IPS-NIHi7 (cell line): Measurements from ENCODE around the gene SLC35G6.
"Not testable (repeated sequence)": the region's sequence is repeated elsewhere in the genome, so short reads cannot be mapped to it uniquely, and the experiment has no call there.

Experiments
- DNase-seq: peaks from one replicate; pipeline ENCODE4 v3.0.0; 2012; ENCODE audit warnings: mixed read lengths; ENCODE audit errors: extremely low spot score

Gene SLC35G6

DNA sequence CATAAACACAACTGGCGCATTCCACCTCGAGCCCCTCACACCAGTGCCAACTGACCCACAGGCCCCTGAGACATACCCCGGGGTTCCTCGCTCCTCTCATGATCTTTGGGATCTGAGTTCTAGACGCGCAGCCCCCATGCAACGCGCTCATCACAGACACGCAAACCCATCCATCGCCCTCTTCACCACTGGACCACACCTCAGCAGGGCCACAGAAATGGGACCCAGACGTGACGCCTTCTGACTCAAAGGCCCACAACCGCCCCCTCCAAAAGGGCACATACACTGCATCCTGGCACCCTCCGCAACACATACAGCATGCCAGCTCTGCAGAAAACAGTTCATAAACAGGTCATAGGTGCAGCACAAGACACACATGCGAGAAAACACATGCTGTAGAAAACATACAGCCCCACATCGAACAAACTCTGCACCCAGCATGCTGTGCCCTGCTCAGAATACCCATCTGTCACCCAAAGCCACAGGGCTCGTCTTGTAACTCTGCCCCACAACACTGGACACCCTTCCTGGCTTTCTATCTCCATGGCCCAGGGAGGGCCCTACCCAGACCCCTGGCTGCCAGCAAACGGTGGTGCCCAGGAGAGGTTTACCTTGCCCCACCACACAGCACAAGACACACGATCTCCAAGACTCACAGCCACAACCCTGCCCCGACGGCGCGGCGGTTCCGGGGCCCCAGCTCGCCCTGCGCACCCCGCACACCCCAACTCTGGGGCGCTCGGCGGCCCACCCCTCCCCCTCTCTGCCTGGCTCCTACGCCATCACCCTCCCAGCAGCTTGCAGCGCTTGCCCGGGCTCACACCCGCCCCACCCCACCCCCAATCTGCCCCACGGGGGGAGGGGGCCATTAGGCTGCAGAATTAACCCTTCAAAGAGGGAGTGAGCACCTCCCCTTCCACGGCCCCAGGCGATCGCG, 2.7 kb upstream of the SLC35G6 start:
- DNase-seq, result peak; percentile 58

DNA sequence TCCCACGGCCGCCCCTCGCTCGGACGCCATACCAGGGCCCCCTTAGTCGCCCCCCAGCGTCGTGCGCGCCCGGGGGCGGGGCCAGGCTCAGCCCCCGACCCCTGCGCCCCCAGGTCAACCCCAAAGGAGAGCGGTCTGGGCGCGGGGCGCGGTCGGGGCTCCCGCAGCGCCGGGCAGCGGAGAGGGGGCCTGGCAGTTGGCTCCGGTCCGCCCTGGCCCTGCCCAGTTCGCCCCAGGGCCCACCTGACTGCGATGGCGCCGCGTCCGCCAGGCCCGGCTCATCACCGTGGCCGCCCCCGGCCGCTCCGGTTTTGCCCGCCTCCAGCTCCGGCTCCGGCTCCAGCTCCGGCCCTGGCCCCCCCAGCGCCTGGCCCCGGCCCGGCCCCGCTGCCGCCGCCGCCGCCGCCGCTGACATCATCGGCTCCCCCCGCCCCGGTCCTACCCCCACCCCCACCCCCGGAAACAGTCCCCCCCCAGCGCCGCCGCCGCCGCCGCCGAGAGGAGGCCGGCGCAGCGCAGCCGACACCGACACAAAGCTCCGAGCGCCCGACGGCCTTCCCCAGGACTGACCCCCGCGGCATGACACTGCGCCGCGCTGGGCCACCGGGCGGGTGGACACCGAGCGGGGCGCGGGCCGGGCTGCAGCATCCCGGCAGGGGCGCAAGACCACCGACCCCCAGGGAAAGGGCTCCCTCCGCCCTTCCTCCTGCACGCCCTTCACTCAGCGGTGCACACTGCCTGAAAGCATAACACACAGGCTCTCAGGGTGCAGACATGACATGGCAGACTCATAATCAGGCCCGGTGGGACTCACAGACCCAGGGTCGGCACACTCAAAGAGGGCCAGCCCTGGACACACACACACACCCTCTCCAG, 1.8 kb upstream of the SLC35G6 start, which contains the start of gene ZBTB4:
TSS of gene ZBTB4 (minus strand) at position 419 of the 876 bp plus-strand sequence. CDS start 12,830 bp downstream, outside the sequence.
- peak; percentile 63 for DNase-seq

DNA sequence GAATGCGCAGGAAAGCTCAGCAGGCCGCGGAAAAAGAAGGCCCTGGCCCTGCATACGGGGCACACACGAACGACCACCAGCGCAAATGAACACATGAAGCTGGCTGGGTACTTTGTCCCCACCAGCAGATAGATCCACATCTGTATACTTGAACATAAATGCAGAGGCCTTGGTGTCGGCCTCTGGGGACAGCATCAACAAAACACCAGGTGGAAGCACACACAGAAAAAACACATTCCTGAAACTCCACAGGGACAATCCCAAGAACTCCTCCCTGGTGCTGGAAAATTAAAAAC, 1.2 kb upstream of the SLC35G6 start:
- DNase-seq, result no peak

DNA sequence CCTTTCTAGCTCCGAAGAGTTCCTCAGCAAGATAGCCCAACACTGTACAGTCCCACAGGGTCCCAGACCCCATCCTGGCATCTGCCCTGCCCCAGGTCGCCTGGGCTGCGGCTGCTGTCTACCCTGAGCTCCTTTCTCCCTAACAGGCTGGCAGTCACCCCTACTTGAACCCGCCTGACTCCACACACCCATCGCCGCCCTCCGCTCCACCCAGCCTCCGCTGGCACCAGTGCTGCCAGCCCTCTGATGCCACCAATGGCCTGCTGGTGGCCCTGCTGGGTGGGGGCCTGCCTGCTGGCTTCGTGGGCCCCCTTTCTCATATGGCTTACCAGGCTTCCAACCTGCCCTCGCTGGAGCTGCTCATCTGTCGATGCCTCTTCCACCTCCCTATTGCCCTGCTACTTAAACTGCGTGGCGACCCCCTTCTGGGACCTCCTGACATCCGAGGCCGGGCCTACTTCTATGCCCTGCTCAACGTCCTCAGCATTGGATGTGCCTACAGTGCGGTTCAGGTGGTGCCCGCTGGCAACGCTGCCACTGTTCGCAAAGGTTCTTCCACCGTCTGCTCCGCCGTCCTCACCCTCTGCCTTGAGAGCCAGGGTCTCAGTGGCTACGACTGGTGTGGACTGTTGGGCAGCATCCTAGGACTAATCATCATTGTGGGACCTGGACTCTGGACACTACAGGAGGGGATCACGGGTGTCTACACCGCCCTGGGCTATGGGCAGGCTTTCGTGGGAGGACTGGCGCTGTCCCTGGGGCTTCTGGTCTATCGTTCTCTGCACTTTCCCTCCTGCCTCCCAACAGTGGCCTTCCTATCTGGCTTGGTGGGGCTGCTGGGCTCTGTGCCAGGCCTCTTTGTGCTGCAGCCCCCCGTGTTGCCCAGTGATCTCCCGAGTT, 846 bp downstream of the SLC35G6 start:
- DNase-seq, result not testable (repeated sequence)

DNA sequence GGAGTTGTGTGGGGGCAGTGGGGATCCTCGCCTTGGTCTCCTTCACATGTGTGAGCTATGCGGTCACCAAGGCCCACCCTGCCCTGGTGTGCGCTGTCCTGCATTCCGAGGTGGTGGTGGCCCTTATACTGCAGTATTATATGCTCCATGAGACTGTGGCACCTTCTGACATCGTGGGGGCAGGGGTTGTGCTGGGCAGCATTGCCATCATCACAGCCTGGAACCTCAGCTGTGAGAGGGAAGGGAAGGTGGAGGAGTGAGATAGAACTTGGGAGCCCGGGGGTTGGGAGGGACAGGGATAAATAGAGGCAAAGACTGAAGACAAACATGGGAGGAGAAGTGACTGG, 1.5 kb downstream of the SLC35G6 start:
- DNase-seq, result not testable (repeated sequence)

DNA sequence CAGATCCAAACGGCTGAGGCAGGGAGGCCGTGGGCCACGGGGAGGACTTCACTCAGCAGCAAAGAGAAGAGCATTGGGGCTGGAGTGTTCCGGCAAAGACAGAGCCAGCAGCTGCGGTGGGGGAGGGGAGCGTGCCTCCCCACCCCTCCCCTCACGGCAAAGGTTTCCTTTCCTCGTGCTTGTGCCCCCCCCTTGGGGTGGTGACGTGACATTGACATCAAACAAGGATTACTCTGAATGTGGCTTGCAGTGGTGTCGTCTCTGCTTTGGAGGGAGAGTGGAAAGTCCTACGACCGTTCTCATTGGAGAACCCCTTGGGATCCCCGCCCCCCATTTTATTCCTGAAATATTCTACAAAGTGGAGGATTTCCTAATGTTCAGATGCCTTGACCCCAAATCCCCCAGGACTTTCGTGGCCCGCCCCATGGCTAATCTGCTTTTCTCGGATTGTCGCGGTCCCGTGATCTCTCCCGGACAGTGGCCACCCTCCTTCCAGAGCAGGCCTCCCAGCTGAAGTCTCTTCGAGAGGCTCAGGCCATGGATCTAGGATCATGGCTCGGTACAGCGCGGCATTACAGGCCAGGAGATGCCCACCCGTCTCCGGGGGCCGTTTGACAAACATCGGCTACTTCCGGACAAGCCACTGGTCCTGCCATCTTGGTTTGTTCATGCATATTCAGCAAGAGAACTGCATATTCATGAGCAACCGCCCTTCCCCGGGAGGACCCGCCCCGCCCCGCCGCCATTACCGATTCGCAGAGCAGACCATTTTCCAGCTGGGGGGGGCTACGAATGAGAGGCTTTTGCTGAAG, 2.2 kb downstream of the SLC35G6 start:
- DNase-seq, result peak; percentile 88

DNA sequence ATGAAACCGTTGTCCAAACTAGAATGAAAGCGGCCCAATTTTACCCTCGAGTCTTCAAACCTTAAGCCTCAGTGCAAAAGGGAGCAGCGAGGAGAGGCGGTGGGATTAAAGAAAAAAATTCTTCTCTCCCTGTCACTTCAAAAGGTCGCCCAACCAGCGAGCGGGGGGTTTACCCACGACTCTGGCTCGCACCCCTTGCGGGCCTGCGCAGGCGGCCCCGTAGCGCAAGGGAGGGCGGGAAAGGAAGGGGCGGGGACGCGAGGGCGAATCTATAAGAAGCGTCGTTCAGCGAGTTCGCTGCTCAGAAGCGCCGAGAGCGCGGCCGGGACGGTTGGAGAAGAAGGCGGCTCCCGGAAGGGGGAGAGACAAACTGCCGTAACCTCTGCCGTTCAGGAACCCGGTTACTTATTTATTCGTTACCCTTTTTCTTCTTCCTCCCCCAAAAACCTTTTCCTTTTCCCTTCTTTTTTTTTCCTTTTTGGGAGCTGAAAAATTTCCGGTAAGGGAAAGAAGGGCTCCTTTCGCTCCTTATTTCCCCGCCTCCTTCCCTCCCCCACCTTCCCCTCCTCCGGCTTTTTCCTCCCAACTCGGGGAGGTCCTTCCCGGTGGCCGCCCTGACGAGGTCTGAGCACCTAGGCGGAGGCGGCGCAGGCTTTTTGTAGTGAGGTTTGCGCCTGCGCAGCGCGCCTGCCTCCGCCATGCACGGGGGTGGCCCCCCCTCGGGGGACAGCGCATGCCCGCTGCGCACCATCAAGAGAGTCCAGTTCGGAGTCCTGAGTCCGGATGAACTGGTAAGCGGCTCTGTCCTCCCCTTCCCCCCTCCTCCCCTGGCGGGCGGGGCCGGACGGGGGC, 3.0 kb downstream of the SLC35G6 start, which contains the start of gene POLR2A:
TSS of gene POLR2A (plus strand) at position 300 of the 852 bp plus-strand sequence.
- DNase-seq, result peak; percentile 98

DNA sequence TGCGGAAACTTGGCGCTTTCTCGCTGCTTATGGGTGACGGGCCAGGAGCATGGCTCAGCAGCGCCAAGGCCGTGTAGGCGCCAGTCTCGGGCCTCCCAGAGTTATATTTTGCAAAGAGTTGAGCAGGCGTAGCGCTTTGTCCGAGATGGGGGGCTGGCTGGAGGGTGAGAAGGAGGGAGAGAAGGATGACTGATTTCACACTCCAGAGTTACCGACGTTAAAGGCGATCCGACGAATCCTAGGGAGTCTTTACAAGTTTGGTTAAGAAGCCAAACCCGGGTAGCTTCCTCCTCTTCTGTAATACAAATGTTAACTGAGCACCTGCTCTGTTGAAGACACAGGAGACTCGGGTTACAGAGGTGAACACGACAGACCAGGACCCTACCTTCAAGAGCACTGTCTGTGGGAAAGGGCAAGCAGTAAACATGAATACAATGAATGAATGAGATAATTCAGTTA, 3.7 kb downstream of the SLC35G6 start:
- DNase-seq, result no peak

DNA sequence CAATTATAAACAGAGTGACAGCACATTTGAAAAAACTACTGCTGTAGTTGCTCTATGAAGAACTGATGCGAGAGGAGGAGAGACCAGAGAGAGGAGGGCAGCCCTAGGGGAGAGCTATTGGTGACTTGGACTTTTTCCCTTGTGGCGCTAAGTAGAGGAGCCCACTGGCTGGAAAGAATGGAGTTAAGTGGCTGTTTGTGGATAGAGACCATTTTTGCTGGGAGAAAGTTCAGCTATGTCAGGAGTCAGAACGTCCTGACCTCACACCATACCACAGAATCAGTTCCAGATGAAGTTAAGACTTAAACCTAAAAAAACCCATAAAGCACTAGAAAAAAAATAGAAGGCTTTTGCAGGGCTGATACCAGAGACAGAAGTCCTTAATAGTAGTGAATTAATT, 4.9 kb downstream of the SLC35G6 start:
- no peak for DNase-seq

DNA sequence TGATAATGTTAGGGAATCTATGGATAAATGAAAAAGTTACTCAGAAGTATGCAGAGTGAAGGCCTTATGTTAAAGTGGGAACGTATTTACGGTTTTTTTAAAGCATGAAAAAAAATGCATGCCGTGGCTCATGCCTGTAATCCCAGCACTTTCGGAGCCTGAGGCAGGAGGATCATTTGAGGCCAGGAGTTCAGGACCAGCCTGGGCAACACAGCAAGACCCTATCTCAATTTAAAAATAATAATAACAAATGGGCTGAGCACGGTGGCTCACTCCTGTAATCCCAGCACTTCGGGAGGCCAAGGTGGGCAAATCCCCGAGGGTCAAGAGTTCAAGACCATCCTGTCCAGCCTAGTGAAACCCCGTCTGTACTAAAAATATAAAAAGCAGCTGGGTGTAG, 8.9 kb downstream of the SLC35G6 start:
- no peak for DNase-seq

DNA sequence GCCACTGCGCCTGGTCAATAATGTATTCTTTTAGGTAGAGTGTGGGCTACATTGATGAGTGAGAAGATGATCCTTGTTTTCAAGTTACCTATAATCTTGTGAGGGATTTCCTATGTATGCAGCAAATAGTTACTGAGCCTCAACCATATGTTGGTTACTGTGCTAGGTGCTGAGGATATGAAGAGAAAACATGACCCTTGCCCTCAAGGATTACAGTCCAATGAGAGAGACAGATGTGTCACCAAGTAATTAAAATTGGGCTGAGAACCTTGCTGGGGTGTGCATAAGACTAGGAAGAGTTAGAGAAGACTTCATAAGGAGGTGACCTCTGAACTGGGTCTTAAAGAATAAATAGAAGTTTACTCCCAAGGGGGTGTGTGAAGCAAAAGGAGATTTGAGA, 10.3 kb downstream of the SLC35G6 start:
- DNase-seq, result no peak

DNA sequence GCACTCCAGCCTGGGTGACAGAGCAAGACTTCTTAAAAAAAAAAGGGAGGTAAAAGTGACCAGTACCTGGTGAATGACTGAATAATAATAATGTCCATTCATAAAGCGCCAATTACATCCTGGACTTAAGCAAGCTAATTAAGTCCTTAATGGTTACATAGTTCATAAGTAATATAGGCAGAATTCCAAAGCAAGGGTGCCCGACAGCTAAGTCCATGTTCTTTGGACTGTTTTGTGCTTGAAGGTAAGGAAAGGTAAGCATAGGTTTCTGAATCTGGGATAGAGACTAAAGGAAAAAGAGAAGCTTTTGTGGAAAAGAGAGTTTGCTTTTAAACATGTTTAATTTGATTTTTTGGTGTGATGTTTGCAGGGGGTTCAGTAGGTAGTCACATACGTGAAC, 12.7 kb downstream of the SLC35G6 start:
- no peak for DNase-seq

DNA sequence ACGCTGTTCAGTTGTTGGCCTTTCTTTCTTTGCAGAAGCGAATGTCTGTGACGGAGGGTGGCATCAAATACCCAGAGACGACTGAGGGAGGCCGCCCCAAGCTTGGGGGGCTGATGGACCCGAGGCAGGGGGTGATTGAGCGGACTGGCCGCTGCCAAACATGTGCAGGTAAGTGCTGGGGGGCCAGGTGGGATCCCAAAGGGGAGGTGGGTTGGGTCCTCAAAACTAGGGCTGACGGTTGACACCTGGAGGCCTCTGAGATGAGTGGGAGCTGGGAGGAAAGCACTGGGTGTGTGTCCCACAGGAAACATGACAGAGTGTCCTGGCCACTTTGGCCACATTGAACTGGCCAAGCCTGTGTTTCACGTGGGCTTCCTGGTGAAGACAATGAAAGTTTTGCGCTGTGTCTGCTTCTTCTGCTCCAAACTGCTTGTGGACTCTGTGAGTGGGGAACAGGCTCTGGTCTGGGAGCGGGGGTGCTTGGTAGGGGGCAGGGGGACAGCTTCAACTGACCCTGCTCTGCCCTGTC, 14.7 kb downstream of the SLC35G6 start:
- DNase-seq, result no peak

DNA sequence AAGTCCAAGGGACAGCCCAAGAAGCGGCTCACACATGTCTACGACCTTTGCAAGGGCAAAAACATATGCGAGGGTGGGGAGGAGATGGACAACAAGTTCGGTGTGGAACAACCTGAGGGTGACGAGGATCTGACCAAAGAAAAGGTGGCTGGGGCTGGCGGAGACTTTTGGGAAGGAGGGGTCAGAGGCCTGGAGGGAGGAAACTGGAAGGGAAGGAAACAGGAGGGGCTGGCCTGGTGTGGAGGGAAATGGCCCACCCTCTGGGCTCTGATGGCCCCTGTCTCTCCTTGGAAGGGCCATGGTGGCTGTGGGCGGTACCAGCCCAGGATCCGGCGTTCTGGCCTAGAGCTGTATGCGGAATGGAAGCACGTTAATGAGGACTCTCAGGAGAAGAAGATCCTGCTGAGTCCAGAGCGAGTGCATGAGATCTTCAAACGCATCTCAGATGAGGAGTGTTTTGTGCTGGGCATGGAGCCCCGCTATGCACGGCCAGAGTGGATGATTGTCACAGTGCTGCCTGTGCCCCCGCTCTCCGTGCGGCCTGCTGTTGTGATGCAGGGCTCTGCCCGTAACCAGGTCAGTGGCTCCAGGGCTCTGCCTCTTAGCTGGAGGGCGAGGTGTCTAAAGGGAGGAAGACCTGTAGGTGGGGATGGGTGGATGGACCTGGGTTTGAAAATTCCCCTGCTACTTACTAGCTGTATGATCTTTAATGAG, 15.4 kb downstream of the SLC35G6 start:
- no peak for DNase-seq

DNA sequence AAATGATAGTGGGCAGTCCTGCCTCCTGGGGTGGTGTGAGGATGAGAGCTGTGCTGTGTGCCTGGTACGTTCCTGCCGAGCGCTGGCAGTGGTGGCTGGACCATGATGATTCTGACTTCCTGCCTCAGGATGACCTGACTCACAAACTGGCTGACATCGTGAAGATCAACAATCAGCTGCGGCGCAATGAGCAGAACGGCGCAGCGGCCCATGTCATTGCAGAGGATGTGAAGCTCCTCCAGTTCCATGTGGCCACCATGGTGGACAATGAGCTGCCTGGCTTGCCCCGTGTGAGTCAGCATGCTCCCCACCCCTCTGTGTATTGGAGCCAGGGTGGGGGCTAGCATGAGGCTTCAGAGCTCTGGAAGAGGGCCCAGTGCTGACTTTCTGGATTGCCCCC, 16.0 kb downstream of the SLC35G6 start:
- no peak for DNase-seq

DNA sequence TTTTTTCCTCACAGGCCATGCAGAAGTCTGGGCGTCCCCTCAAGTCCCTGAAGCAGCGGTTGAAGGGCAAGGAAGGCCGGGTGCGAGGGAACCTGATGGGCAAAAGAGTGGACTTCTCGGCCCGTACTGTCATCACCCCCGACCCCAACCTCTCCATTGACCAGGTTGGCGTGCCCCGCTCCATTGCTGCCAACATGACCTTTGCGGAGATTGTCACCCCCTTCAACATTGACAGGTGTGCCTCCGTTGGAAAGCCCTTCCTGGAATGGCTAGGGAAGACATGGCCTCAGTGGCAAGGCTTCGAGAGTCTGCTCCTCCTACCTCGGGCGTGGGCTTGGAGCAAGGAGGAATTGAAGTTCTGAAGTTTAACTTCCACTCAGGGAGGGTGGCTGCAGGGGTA, 16.4 kb downstream of the SLC35G6 start:
- DNase-seq, result no peak

DNA sequence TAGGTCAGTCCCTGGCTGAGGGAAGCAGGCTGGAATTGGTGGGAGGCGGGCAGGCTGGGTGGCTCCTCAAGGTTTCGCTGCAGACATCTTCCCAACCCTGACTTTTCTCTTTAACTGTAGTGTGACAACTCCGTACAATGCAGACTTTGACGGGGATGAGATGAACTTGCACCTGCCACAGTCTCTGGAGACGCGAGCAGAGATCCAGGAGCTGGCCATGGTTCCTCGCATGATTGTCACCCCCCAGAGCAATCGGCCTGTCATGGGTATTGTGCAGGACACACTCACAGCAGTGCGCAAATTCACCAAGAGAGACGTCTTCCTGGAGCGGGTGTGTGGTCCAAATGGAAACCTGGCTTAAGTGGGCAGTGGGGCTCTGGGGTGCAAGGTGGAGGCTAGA, 17.9 kb downstream of the SLC35G6 start:
- no peak for DNase-seq

DNA sequence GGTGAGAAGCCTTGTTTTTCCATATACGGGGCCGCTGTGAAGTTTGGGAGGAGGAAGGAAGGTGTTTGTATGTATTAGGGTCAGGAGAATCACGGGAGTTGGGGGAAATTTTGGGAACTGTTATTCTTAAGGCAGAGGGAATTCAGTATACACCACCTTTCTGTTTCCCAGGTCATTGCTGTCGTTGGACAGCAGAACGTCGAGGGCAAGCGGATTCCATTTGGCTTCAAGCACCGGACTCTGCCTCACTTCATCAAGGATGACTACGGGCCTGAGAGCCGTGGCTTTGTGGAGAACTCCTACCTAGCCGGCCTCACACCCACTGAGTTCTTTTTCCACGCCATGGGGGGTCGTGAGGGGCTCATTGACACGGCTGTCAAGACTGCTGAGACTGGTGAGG, 20.5 kb downstream of the SLC35G6 start:
- no peak for DNase-seq
